Neuronal stem cell (in vitro differentiated cells): Measurements from ENCODE around the gene TRIM75.

ENCODE experiments used
- DNase-seq: peaks from one replicate; pipeline ENCODE4 v3.0.0-alpha.2; 2013; ENCODE audit warnings: low spot score
- H2AFZ ChIP-seq: one replicate; pipeline ENCODE4 v1.6.1; 2013; ENCODE audit warnings: mild to moderate bottlenecking, low read length, inconsistent platforms
- H2AK5ac ChIP-seq: 2 replicates; pipeline ENCODE4 v1.6.1; 2013; ENCODE audit warnings: low read depth, mild to moderate bottlenecking, inconsistent platforms, low read length, moderate library complexity, mixed read lengths
- H2BK120ac ChIP-seq: 2 replicates; pipeline ENCODE4 v1.6.1; 2013; ENCODE audit warnings: low read depth, mild to moderate bottlenecking, inconsistent platforms, low read length, moderate library complexity, mixed read lengths
- H2BK12ac ChIP-seq: one replicate; pipeline ENCODE4 v1.6.1; 2013; ENCODE audit warnings: low read length, inconsistent platforms
- H2BK15ac ChIP-seq: 2 replicates; pipeline ENCODE4 v1.6.1; 2013; ENCODE audit warnings: mild to moderate bottlenecking, low read length, inconsistent platforms, mixed read lengths
- H2BK5ac ChIP-seq: one replicate; pipeline ENCODE4 v1.6.1; 2013; ENCODE audit warnings: inconsistent platforms, mild to moderate bottlenecking, low read length, moderate library complexity
- H3K14ac ChIP-seq: one replicate; pipeline ENCODE4 v1.6.1; 2013; ENCODE audit warnings: low read length, inconsistent platforms
- H3K18ac ChIP-seq: 2 replicates; pipeline ENCODE4 v1.6.1; 2013; ENCODE audit warnings: low read length, inconsistent platforms
- H3K23ac ChIP-seq: 2 replicates; pipeline ENCODE4 v1.6.1; 2013; ENCODE audit warnings: low read depth, mild to moderate bottlenecking, mixed read lengths, low read length, inconsistent platforms; ENCODE audit not compliant: poor library complexity
- H3K27ac ChIP-seq: replicated peaks from 3 replicates; pipeline ENCODE4 v1.5.1; 2013; ENCODE audit warnings: low read length, inconsistent platforms
- H3K27me3 ChIP-seq, 3 experiments: 2 replicates each; pipeline ENCODE4 v1.6.1; 2013; ENCODE audit warnings: low read length in 3 of 3, mild to moderate bottlenecking in 2 of 3, inconsistent platforms in 1 of 3, low read depth in 1 of 3, mixed read lengths in 1 of 3, moderate library complexity in 1 of 3; ENCODE audit not compliant: control insufficient read depth in 3 of 3, insufficient read depth in 3 of 3
- H3K36me3 ChIP-seq, 2 donors: replicated peaks in 1 of 2; 2 replicates each; pipeline ENCODE4 v1.6.1; 2013; ENCODE audit warnings: low read length in 2 of 2; ENCODE audit not compliant: control insufficient read depth in 2 of 2, insufficient read depth in 2 of 2
- H3K4ac ChIP-seq: 2 replicates; pipeline ENCODE4 v1.6.1; 2013; ENCODE audit warnings: inconsistent platforms, mild to moderate bottlenecking, low read length, moderate library complexity
- H3K4me1 ChIP-seq, 2 donors: 1 replicate in 1 of 2; 2 replicates in 1 of 2; pipeline ENCODE4 v1.6.1; 2013; ENCODE audit warnings: low read length in 2 of 2, low read depth in 1 of 2; ENCODE audit not compliant: control insufficient read depth in 2 of 2, insufficient read depth in 1 of 2
- H3K4me2 ChIP-seq: one replicate; pipeline ENCODE4 v1.6.1; 2013; ENCODE audit warnings: mild to moderate bottlenecking, low read length, inconsistent platforms; ENCODE audit not compliant: insufficient read depth, poor library complexity, severe bottlenecking
- H3K4me3 ChIP-seq, 2 donors: 2 replicates each; pipeline ENCODE4 v1.5.1; 2013; ENCODE audit warnings: low read length in 2 of 2, mild to moderate bottlenecking in 2 of 2, inconsistent platforms in 1 of 2, moderate library complexity in 1 of 2
- H3K79me1 ChIP-seq: one replicate; pipeline ENCODE4 v1.6.1; 2013; ENCODE audit warnings: low read depth, mild to moderate bottlenecking, inconsistent platforms, low read length, moderate library complexity
- H3K9ac ChIP-seq: one replicate; pipeline ENCODE4 v1.6.1; 2013; ENCODE audit warnings: mild to moderate bottlenecking, low read depth, low read length, inconsistent platforms; ENCODE audit not compliant: poor library complexity
- H3K9me3 ChIP-seq, 2 donors: replicated peaks in 1 of 2; 2 replicates each; pipeline versions ENCODE3 to v1.6.1; 2013; ENCODE audit warnings: low read length in 2 of 2, mild to moderate bottlenecking in 2 of 2, inconsistent platforms in 1 of 2, low read depth in 1 of 2, mixed read lengths in 1 of 2, moderate library complexity in 1 of 2; ENCODE audit not compliant: control insufficient read depth in 2 of 2, insufficient read depth in 1 of 2
- H4K8ac ChIP-seq: one replicate; pipeline ENCODE4 v1.6.1; 2013; ENCODE audit warnings: low read depth, mild to moderate bottlenecking, inconsistent platforms, low read length, moderate library complexity
- H4K91ac ChIP-seq: one replicate; pipeline ENCODE4 v1.6.1; 2013; ENCODE audit warnings: low read length, low read depth, mild to moderate bottlenecking, inconsistent platforms; ENCODE audit not compliant: poor library complexity
- WGBS, 2 donors: extraction: QIAGEN DNeasy Blood & Tissue Kit; methylation state at CpG; one replicate each; pipeline ENCODE4 v1.1.7; 2013; ENCODE audit warnings: missing lambda C conversion rate in 2 of 2, mixed read lengths in 1 of 2; ENCODE audit not compliant: insufficient read length in 2 of 2, insufficient replicate concordance in 1 of 2; ENCODE audit errors: extremely low coverage in 2 of 2; 5-methylcytosine and 5-hydroxymethylcytosine counted together

TRIM75 gene

DNA sequence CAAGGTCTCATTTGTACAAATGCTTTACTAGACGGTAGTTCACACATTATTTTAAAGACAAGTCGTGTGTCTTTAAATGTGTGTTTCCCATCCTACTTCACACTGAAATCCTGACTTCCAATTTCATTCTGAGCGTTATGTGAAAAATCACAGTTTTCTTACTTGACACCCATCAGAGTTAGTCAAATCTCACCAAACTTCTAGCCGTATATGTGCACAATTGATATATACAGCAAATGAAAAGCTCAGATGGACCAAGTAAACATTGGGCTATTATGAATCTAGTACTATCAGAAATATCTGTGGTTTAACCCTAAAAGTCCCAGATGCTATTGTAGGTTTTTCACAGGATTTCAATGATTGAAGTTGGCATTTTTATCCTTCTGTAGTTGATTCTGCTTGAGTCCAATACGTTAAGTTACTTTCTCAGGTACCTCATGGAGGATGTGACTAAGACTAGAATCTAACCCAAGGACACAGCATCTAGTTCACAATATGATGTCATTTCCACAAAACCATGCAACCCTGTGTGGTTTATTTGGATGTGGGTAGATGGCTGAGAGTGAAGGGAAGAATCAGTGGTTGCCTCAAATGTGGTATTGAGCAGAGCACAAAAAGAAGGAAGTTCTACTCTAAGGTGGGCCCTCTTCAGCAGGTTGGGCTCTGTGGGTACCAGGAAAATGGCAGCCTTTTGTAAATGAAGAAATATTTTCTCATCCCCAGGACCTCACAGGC is 44.0 kb upstream of the TRIM75 start:
- Histone ChIP-seq H2BK12ac (no peak overlapping the region), H3K9me3 (no peaks in the 10 kb centered on the region), H2BK120ac (no peak overlapping the region), H4K8ac (no peak overlapping the region), H3K4me1 (no peaks in the 10 kb centered on the region), H3K79me1 (no peaks in the 10 kb centered on the region), H3K27me3 (no peaks in the 10 kb centered on the region), H3K27ac (no peak overlapping the region), H3K4ac (no peak overlapping the region), H3K4me2 (no peak overlapping the region), H3K36me3 (no peaks in the 10 kb centered on the region), H2AFZ (no peak overlapping the region), H3K4me3 (no peak overlapping the region), H4K91ac (no peak overlapping the region), H3K14ac (no peak overlapping the region), H3K9ac (no peak overlapping the region), H2AK5ac (no peak overlapping the region), H3K18ac (no peak overlapping the region), H2BK5ac (no peak overlapping the region), H3K23ac (no peak overlapping the region), H2BK15ac (no peak overlapping the region)
- no CpG with 5 or more reads among the region's 5 CpGs for WGBS, 2 donors
- DNase-seq = no peak

- Histone ChIP-seq H4K8ac (no peak overlapping the region), H3K9ac (no peak overlapping the region), H3K23ac (no peak overlapping the region), H3K79me1 (no peaks in the 10 kb centered on the region), H2AFZ (no peak overlapping the region), H3K4me1 (no peaks in the 10 kb centered on the region), H2BK5ac (peak overlapping the region; percentile 3), H2AK5ac (no peak overlapping the region), H3K4ac (no peak overlapping the region), H3K14ac (no peak overlapping the region), H2BK15ac (no peak overlapping the region), H3K18ac (no peak overlapping the region), H3K4me2 (no peak overlapping the region), H3K27ac (no peak overlapping the region), H3K36me3 (no peaks in the 10 kb centered on the region), H3K9me3 (no peaks in the 10 kb centered on the region), H3K4me3 (no peak overlapping the region), H2BK120ac (no peak overlapping the region), H4K91ac (no peak overlapping the region), H2BK12ac (no peak overlapping the region), H3K27me3 (no peaks in the 10 kb centered on the region)
- WGBS, 2 donors = no CpG with 5 or more reads among the region's 2 CpGs
- no peak for DNase-seq
Observed at GRCh38 chr4:165010487-165010886, 43.2 kb upstream of the TRIM75 start.

GRCh38 chr4:165010991-165011390 is 42.7 kb upstream of the TRIM75 start:
- no CpG with 5 or more reads among the region's 8 CpGs for WGBS, 2 donors

DNA sequence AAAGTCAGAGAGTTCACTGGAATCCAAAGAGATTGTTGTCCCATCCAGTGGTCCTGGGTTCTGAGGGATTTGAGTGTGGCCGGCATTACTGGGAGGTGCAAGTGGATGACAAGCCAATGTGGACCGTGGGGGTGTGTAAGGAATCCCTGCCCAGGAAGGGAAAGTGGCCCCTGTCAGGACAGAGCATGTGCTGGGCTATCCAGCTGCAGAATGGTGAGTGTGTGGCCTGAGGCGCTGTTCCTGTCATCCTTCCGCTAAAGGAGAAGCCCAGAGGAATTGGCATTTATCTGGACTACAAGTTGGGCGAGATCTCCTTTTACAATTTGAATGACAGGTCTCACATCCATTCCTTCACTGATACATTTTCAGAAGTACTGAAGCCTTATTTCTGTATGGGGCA is 42.3 kb upstream of the TRIM75 start:
- no peak overlapping the region for H3K18ac ChIP-seq
- no peaks in the 10 kb centered on the region for H3K9me3 ChIP-seq
- no peak overlapping the region for H3K23ac ChIP-seq
- no peak overlapping the region for H3K4me2 ChIP-seq
- DNase-seq = no peak
- no peaks in the 10 kb centered on the region for H3K27me3 ChIP-seq
- H2BK5ac ChIP-seq = no peak overlapping the region
- H3K36me3 ChIP-seq = no peaks in the 10 kb centered on the region
- no peak overlapping the region for H3K4ac ChIP-seq
- no peaks in the 10 kb centered on the region for H3K79me1 ChIP-seq
- no peak overlapping the region for H3K27ac ChIP-seq
- H3K9ac ChIP-seq = no peak overlapping the region
- H3K4me1 ChIP-seq = no peaks in the 10 kb centered on the region
- H2AFZ ChIP-seq = no peak overlapping the region
- no peak overlapping the region for H4K91ac ChIP-seq
- no peak overlapping the region for H4K8ac ChIP-seq
- no peak overlapping the region for H2BK120ac ChIP-seq
- H3K4me3 ChIP-seq = no peak overlapping the region
- no peak overlapping the region for H2BK12ac ChIP-seq
- no peak overlapping the region for H3K14ac ChIP-seq
- WGBS, 2 donors = no CpG with 5 or more reads among the region's 5 CpGs
- no peak overlapping the region for H2AK5ac ChIP-seq
- no peak overlapping the region for H2BK15ac ChIP-seq

More at GRCh38 chr4:165010991-165011390, 42.7 kb upstream of the TRIM75 start:
- Histone ChIP-seq H3K23ac (no peak overlapping the region), H4K91ac (no peak overlapping the region), H3K9me3 (no peaks in the 10 kb centered on the region), H3K9ac (no peak overlapping the region), H3K27ac (no peak overlapping the region), H3K27me3 (no peaks in the 10 kb centered on the region), H2BK5ac (no peak overlapping the region), H3K36me3 (no peaks in the 10 kb centered on the region), H3K14ac (no peak overlapping the region), H2AK5ac (no peak overlapping the region), H2AFZ (no peak overlapping the region), H3K18ac (no peak overlapping the region), H2BK120ac (no peak overlapping the region), H3K4me3 (no peak overlapping the region), H3K4me2 (no peak overlapping the region), H3K79me1 (no peaks in the 10 kb centered on the region), H2BK12ac (no peak overlapping the region), H3K4ac (no peak overlapping the region), H3K4me1 (no peaks in the 10 kb centered on the region), H4K8ac (no peak overlapping the region), H2BK15ac (no peak overlapping the region)
- no peak for DNase-seq
